Measurements from ENCODE around the gene SRRM3.
A peak's percentile ranks its signal among the peaks of the same experiment; 100 is the strongest.
"Not testable (repeated sequence)": the region's sequence is repeated elsewhere in the genome, so short reads cannot be mapped to it uniquely, and the experiment has no call there.

The SRRM3 gene

GRCh38 chr7:76314042-76314721 lies 112.5 kb downstream of the SRRM3 start:
- Histone ChIP-seq H3K36me3 (ENCODE audit: insufficient read depth, insufficient read length, low read length) (no peaks in the 10 kb centered on the region), H3K27me3 (ENCODE audit: insufficient read depth, insufficient read length) (no peaks in the 10 kb centered on the region), H3K9ac (ENCODE audit: insufficient read length, low read depth) (no peak overlapping the region), H3K9me3 (ENCODE audit: insufficient read depth, low read length) (peaks cover 5% of the 10 kb centered on the region; the same call in 1 of the 2 replicates), H3K4me1 (ENCODE audit: insufficient read depth, insufficient read length) (peaks cover 4% of the 10 kb centered on the region), H3K4me3 (ENCODE audit: insufficient read length, low read depth) (no peak overlapping the region)
- peak; percentile 93 for DNase-seq (ENCODE audit: low read depth, low spot score)
- no peak for TF ChIP-seq YY1 (IDR thresholded peaks at IDR 0.05; ENCODE audit: insufficient read depth, insufficient read length)
- no peak for TF ChIP-seq SUZ12 (IDR thresholded peaks at IDR 0.05; ENCODE audit: extremely low read depth, insufficient read depth, insufficient read length)
- TF ChIP-seq ZNF274 (IDR thresholded peaks at IDR 0.05; ENCODE audit: low read depth, low read length): no peak

DNA sequence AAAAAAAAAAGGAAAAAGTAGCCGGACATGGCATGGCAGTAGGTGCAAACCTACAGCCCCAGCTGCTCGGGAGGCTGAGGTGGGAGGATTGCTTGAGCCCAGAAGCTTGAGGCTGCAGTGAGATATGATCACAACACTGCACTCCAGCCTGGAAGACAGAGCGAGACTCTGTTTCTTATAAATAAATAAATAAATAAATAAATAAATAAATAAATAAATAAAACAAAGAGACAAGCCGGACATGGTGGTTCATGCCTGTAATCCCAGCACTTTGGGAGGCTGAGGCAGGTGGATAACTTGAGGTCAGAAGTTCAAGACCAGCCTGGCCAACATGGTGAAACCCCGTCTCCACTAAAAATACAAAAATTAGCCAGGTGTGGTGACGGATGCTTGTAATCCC lies 113.0 kb downstream of the SRRM3 start:
- not testable (repeated sequence) for H3K9ac ChIP-seq (ENCODE audit: insufficient read length, low read depth); H3K4me3 ChIP-seq (ENCODE audit: insufficient read length, low read depth); H3K4me1 ChIP-seq (ENCODE audit: insufficient read depth, insufficient read length); H3K27me3 ChIP-seq (ENCODE audit: insufficient read depth, insufficient read length); H3K9me3 ChIP-seq (ENCODE audit: insufficient read depth, low read length); DNase-seq (ENCODE audit: low read depth, low spot score); H3K36me3 ChIP-seq (ENCODE audit: insufficient read depth, insufficient read length, low read length)

GRCh38 chr7:76315364-76315763 lies 113.7 kb downstream of the SRRM3 start:
- TF ChIP-seq YY1 (IDR thresholded peaks at IDR 0.05; ENCODE audit: insufficient read depth, insufficient read length): no peak
- no peak for TF ChIP-seq SUZ12 (IDR thresholded peaks at IDR 0.05; ENCODE audit: extremely low read depth, insufficient read depth, insufficient read length)
- no peak for TF ChIP-seq ZNF274 (IDR thresholded peaks at IDR 0.05; ENCODE audit: low read depth, low read length)
- Histone ChIP-seq H3K36me3 (ENCODE audit: insufficient read depth, insufficient read length, low read length) (no peaks in the 10 kb centered on the region), H3K4me3 (ENCODE audit: insufficient read length, low read depth) (no peak overlapping the region), H3K27me3 (ENCODE audit: insufficient read depth, insufficient read length) (no peaks in the 10 kb centered on the region), H3K9me3 (ENCODE audit: insufficient read depth, low read length) (peaks cover 1% of the 10 kb centered on the region; the same call in 1 of the 2 replicates), H3K9ac (ENCODE audit: insufficient read length, low read depth) (no peak overlapping the region), H3K4me1 (ENCODE audit: insufficient read depth, insufficient read length) (peaks cover 3% of the 10 kb centered on the region)
- no peak for DNase-seq (ENCODE audit: low read depth, low spot score)

DNA sequence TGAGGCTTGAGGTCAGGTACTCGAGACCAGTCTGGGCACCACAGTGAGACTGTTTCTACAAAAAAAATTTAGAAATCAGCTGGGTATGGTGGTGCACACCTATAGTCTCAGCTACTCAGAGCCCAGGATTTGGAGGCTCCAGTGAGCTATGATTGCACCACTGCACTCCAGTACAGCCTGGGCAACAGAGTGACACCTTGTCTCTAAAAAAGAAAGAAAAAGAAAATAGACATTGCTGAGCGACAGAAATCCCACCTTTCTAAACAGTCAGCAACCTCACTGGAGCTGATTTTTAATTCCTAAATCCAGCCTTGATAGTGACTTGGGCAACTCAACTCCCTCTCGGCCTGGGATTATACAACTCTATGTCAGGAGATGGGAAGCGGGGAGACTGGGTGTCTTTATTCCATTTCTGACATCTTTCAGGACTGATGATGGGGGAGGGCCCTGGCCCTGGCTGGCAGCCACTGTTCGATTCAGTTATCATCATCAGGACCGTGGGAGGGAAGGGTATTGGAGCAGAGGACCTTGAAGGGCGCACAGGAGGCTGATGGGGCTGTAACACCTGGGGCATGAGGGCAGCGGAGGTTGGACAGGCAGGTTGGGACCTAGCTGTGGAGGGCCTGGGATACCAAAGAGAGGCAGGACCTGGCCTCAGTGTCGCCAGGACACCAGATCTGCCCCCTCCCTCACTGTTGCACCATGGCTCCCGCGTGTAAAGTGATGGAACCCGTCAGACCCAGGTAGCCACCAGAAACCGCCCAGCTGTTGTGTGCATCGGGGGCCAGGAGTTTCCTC lies 115.5 kb downstream of the SRRM3 start:
- Histone ChIP-seq H3K9ac (ENCODE audit: insufficient read length, low read depth) (peak overlapping the region; percentile 79), H3K4me1 (ENCODE audit: insufficient read depth, insufficient read length) (peaks cover 2% of the 10 kb centered on the region), H3K36me3 (ENCODE audit: insufficient read depth, insufficient read length, low read length) (peaks cover 2% of the 10 kb centered on the region), H3K9me3 (ENCODE audit: insufficient read depth, low read length) (no peaks in the 10 kb centered on the region), H3K4me3 (ENCODE audit: insufficient read length, low read depth) (peak overlapping the region; percentile 30), H3K27me3 (ENCODE audit: insufficient read depth, insufficient read length) (no peaks in the 10 kb centered on the region)
- no peak for TF ChIP-seq ZNF274 (IDR thresholded peaks at IDR 0.05; ENCODE audit: low read depth, low read length)
- TF ChIP-seq SUZ12 (IDR thresholded peaks at IDR 0.05; ENCODE audit: extremely low read depth, insufficient read depth, insufficient read length): no peak
- DNase-seq (ENCODE audit: low read depth, low spot score): no peak

DNA sequence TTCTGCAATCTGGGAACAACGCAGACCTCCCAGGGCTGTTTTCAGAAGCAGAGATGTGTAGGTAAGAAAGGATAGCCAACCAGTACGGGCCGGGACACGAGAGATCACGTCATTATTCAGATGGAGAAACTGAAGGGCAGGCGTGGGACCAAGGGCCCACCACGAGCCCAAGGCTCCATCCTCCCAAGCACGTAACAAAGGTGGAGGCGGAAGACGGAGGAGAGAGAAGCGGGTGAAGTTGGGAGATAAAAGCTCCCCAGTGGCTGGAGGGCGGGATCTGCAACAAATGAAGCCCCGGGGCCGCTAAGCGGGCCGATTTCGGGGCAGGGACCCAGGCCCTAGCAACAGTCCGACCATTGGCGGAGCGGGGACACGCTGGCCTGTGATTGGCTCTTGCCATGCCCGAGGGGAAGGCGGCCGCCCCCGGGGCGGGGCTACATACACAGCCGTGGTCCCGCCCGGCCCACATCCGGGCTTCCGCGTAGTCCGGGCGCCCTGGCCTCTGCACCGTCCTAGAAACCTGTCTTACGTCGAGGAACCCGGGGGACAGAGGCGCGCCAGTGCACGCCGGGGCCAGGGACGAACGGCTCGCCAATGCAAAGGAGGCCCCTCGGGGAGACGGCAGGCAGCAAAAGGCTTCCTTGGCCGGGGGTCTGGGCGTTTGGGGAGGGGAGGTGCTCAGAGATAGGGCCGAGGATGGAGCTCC lies 116.2 kb downstream of the SRRM3 start:
- peak overlapping the region; percentile 92 for H3K9ac ChIP-seq (ENCODE audit: insufficient read length, low read depth)
- H3K4me1 ChIP-seq (ENCODE audit: insufficient read depth, insufficient read length): peaks cover 2% of the 10 kb centered on the region
- TF ChIP-seq SUZ12 (IDR thresholded peaks at IDR 0.05; ENCODE audit: extremely low read depth, insufficient read depth, insufficient read length) (no peak), YY1 (IDR thresholded peaks at IDR 0.05; ENCODE audit: insufficient read depth, insufficient read length) (no peak), ZNF274 (IDR thresholded peaks at IDR 0.05; ENCODE audit: low read depth, low read length) (no peak)

DNA sequence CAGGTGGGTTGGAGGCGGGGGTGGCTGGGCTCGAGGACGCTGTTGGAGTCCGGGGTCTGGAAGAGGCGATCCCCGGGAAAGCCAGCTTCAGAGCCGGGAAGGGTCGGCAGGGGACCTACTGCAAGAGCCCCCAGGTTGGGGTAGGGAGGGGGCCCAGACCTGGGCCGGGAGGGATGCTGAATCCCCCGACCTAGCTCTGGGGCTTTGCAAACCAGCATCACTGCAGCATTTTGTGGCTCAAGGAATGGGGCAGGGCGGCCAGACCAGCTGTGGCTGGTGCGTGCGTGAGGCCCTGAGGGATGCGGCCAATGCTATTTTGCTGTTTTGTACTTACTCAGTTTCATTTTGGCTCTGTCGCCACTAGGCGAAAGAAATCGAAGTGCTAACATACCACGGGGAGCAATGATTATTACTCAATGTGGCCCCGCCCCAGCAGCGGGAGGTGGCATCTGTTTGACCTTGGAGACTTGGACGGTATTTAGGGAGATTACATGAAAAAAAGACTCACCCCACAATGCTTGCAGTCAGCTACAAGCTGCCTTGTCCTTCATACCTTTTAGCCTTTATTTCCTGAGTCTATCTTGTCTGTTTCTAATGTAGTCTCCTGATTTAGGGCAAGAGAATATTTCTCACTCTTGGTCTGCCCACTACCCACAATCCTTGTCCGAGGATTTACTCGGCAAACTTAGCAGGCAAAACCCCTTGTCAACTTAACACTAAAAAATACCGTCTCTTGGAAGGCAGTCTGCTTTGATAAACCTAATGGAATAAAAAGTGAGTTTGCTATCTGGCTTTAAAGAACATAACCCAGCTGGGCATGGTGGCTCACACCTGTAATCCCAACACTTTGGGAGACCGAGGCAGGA lies 117.0 kb downstream of the SRRM3 start:
- Histone ChIP-seq H3K9ac (ENCODE audit: insufficient read length, low read depth) (peak overlapping the region; percentile 92), H3K9me3 (ENCODE audit: insufficient read depth, low read length) (no peaks in the 10 kb centered on the region), H3K27me3 (ENCODE audit: insufficient read depth, insufficient read length) (no peaks in the 10 kb centered on the region), H3K36me3 (ENCODE audit: insufficient read depth, insufficient read length, low read length) (peaks cover 8% of the 10 kb centered on the region), H3K4me3 (ENCODE audit: insufficient read length, low read depth) (peak overlapping the region; percentile 75), H3K4me1 (ENCODE audit: insufficient read depth, insufficient read length) (peaks cover 2% of the 10 kb centered on the region)
- no peak for DNase-seq (ENCODE audit: low read depth, low spot score)
- TF ChIP-seq ZNF274 (IDR thresholded peaks at IDR 0.05; ENCODE audit: low read depth, low read length) (no peak), SUZ12 (IDR thresholded peaks at IDR 0.05; ENCODE audit: extremely low read depth, insufficient read depth, insufficient read length) (no peak), YY1 (IDR thresholded peaks at IDR 0.05; ENCODE audit: insufficient read depth, insufficient read length) (no peak)

More for the DNA sequence above, 116.2 kb downstream of the SRRM3 start:
- Histone ChIP-seq H3K36me3 (ENCODE audit: insufficient read depth, insufficient read length, low read length) (peaks cover 8% of the 10 kb centered on the region), H3K9me3 (ENCODE audit: insufficient read depth, low read length) (no peaks in the 10 kb centered on the region), H3K27me3 (ENCODE audit: insufficient read depth, insufficient read length) (no peaks in the 10 kb centered on the region), H3K4me3 (ENCODE audit: insufficient read length, low read depth) (peak overlapping the region; percentile 75)
- DNase-seq (ENCODE audit: low read depth, low spot score): peak; percentile 98
